ELF-1 (cell line): Measurements from ENCODE around the gene SORCS2.

Source experiments
- DNase-seq: peaks from one replicate; pipeline ENCODE4 v3.0.0-alpha.2; 2016; ENCODE audit warnings: low read depth, low spot score

Gene SORCS2

DNA sequence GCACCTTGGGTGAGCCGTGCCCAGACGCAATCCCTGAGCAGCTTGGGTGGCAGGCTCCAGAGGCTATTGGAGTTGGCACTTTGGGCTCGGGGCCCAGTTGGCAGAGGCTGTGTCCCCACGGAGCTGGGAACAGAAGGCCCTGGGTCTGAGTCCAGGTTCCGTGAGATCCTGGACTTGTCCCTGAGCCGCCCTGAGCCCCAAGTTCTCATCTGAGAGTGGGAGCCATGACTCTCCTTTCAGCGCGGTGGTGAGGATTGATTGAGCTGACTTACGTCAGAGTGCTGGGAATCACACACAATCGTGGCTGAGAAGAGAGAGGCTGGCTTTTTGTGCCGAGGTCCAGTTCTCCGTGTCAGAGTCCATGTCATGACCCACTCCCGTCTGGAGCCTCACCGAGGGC lies 144.4 kb downstream of the SORCS2 start:
- DNase-seq, result no peak

DNA sequence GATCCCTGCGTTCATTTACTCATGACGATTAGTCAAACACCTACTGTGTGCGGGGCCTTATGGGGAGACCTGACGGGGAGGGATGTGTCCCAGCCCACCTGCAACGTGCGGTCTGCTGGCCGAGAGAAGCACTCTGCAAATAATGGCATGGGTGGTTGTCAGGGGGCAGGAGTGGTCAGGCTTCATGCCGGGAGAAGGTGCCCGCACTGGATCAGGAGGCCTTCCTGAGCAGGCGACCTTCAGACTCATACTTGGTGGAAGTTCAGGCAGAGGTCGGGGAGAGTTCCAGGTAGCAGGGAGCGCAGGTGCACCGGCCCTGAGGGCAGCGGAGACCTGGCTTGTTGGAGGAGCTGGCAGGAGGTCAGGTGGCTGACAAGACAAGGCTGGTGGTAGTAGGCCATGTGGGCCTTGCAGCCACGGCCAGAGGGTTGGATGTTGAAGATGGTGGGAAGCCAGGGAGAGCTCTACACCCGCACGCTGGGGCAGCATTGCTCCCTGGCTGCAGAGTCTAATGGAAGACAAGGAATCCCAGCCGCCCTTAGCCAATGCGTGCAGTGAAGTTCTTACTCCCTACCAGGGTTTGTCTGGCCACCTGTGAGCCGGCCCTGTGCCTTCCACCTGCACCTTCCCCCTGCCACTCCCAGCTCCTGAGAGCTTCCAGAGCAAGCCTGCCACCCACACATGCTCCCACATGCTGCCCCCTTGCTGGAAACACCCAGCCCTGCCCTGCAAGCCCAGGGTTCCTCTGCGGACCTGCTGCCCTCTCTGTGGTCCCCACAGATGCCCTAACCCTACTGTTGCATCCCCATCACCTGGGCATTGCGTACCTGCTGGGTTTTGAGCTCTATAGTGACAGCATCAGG lies 145.1 kb downstream of the SORCS2 start:
- DNase-seq, result no peak

DNA sequence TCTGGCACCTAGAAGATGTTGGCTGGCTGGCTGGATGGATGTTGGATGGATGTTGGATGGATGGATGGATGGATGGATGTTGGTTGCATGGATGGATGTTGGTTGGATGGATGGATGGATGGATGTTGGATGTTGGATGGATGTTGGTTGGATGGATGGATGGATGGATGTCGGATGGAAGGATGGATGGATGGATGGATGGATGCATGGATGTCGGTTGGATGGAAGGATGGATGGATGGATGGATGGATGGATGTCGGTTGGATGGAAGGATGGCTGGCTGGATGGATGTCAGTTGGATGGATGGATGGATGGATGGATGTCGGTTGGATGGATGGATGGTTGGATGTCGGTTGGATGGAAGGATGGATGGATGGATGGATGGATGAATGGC lies 145.7 kb downstream of the SORCS2 start:
- DNase-seq, result no peak

DNA sequence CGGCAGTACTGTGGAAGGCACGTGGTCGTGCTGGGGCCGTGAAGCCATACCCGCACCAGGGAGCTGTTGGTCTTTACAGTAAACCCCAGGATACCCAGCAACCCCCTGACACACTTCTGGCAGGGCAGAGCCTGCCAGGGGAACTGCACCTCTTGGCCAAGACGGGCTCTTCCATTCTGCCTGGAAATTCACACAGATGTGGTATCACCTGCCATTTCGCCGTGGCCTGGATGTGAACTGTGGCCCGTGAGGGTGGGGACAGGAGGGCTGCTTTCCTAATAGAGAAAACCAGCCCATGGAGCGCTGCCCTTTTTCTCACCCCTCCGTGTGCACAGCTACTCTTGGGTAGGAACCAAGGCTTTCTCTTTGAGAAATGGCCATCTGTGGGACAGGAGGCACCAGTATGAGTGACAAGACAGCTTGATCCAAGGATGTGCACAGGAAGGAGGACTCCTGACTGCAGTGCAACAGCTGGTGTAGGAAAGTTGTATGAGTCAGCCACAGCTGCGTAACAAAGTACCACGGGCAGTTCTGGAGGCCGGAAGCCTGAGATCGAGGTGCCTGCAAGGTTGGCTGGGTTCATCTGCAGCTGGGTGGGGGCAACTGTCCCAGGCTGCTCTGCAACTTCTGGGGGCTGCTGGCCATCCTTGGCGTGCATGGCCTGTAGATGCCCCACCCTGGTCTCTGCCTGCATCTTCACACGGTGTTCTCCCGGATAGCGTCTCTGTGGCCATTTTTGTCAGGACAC lies 146.7 kb downstream of the SORCS2 start:
- DNase-seq, result no peak

DNA sequence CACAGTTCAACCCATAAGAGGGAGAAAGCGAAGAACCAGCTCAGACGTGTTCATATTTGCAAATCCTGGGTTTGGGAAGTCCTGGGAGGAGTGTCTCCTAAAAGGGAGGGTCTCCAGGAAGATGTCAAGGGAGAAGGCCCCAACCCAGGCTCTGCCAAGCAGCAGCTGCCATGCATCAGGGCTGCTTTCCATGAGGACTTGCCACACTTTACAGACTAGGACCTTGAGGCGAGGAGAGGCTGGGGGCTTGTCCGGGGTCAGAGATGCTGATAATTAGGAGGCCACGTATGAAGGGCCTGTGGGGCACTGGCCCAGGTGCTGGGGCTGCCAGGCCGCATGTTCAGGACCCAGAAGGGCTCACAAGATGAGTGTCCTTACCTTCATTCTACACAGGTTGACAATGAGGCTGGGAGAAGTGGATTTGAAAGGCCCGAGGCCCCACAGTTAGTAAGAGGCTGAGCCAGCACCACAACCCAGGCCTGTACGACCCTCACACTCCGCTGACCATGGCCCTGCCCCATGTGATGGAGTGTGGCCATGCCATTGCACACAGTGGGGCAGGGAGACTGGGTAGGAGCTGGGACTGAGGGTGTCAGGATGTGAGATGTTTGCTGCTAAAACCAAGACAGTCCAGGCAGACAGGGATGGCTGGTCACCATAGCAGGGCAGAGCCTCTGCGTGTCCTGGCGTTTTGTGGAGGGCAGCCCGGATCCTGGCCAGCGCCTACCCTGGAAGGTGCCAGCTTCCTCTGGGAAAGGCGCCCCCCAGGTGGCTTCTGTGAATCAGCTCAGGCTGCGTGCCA lies 147.6 kb downstream of the SORCS2 start:
- DNase-seq, result no peak

DNA sequence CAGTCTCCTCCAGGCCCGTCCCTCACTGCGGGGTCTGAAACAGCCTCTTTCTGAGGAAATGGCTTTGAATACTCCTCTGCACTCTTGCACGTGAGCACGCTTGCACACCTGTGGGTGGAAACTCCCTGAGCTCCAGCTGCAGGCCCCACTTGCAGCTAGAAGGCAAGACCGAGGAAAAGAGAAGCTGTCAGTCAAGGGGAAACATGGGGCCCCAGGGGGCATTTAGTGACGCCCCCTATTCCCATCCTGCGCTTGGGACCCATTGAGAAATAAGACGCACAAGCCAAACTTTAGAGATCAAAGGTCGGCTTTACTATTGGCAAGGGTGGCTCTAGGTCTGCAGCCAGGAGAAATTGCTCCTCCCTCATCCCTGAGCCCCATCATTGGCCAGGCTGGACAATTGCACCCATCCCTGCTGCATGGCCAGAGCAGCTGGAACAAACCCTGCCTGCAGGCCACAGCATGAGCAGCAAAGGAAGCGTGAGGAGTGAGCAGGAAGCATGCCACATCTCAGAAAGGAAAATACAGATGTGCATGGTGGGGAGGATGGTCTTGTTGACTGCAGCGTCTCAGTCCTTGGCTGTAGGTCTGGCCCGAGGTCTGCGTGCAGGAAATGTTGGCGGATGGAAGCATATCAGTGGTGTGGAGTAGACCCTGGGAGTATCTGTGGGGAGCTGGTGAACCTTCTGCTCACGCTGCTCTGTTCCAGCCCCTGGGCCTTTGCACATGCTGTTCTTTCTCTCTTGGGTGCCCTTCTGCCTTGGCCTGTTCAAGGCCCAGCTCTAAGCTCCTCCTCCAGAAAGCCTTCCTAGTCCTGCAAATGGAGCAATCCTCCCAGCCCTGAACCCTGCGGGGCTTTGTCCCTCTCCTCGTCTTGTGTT lies 148.5 kb downstream of the SORCS2 start:
- no peak for DNase-seq

DNA sequence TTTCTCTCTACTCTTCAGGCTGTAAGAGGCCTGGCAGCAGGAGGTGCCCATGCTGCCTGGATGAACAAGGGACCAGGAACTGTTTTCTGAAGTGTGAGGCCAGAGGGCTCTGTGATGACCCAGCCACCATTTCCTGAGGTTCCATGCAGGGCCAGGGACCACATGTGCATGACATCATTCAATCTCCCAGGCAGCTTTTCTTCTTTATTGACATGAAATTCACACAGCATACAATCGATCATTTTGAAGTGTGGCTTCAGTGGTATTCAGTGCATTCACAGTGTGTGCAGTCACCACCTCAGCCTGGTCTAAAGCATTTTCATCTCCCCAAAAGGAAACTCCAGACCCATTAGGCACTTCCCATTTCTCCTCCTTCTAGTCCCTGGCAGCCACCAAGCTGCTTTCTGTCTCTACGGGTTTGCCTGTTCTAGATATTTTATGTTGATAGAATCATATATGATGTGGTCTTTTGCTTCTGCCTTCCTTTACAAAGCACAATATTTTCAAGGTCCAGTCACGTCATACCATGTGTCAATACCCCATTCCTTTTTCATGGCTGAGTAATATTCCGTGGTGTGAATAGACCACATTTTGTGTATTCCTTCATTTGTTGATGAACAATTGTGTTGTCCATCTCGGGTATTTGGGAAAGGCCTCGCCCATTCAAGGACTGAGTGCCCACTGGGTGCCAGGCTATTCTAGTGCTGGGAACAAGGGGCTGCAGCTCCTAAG lies 149.3 kb downstream of the SORCS2 start:
- DNase-seq, result no peak

DNA sequence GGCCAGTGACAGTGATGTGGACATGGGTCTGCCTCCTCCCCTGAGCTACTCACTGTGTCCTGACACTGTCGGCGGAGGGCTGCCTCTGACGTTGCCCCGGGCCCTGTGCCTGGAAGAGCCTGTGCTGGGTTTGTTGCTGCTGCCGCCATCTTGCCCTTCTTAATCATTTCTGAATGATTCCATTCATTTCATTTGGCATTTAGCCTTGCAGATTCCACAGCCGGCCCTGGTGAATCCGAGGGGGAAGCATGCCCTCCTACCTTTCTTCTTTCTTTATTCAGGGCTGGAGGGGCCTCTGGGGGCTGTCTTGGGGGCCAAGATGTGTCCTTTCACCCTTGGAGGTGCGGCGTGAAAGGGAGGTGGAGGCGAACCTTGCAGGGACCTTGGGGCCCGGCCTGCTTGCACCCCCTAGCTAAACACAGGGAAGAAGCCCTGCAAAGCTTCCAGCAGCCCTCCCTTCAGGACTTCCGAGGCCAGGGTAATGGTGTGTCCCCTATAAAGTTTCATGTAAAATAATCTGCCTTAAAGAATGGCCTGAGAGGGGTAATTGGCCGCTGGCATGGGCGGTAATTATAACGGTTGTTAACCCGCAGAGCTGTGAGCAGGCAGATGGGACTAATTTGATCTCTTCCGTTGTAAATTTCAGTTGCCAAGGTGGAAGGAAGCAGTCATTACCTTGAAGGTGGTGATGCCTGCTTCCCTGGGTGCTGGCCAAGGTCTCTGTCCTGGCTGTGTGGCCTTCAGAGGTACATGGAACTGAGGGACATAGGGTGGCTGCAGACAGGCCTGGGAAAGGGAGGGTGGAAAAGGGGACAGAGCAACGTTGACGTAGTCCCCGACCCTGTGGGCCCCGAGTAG lies 150.1 kb downstream of the SORCS2 start:
- no peak for DNase-seq

DNA sequence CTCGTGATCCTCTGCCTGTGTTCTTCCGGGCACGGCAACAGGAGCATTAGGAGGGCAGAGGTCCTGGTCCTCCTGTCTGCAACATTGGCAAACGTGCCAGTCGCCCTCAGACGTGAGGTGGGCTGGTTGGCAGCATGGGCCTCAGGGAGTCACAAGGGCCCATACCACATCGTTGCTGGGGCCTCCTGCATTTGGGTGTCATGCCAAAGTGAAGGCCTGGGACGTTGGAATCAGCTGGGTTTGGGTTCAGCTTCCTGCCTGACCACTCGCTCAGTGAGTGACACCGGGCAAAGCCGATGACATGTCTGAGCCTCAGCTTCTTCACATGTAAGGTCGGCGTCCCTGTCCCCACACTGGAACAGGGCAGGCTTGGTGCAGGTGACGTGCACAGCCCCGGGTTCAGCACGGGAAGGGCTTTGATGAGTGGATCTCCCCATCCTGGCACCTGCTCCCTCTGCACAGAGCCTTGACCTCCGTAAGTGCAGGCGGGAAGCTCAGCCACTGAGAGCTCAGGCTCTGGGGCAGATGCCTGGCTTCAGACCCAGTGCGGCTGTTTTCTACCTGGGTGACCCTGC lies 150.8 kb downstream of the SORCS2 start:
- DNase-seq, result no peak

DNA sequence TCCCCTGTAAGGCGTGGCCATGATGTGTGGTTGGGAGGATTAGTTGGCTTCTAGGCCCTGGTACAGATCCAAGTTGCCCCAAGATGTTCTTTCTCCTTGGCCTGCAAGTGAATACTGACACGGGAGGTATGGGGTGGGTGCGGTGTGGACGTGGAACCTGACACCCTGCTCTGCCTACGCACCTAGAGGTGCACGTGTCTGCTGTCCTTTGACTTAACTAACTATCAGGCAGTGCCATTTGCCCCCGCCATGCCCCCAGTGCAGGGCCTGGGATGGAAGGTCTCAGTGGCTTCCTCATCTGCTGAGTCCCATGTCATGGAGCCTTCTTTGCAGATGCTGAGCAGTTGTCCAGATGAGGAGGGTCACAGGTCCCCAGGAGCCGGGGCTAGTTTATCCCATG lies 151.6 kb downstream of the SORCS2 start:
- no peak for DNase-seq

DNA sequence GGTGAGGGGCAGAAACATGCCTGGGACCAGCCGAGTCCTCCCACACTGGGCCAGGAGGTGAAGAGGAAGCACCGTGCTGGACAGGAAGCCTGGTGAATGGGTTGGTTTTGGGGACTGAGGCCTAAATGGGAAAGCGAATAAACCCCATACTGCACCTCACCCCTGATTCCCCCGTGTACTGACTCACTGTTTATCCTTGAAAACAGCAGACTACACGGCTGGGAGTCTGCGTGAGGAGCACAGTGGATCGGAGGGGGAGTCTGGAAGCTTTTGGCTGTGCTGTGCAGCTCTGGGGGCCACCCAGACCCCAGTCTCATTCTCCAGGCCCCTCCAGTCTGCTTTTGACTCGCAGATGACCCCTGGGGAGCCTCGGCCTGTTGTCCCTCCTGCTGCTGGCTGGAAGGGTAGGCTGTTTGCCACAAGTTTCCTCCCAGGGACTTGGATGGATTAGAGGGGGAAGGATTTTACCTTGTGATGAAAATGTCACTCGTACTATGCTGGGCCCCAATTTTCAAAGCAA lies 152.4 kb downstream of the SORCS2 start:
- no peak for DNase-seq

DNA sequence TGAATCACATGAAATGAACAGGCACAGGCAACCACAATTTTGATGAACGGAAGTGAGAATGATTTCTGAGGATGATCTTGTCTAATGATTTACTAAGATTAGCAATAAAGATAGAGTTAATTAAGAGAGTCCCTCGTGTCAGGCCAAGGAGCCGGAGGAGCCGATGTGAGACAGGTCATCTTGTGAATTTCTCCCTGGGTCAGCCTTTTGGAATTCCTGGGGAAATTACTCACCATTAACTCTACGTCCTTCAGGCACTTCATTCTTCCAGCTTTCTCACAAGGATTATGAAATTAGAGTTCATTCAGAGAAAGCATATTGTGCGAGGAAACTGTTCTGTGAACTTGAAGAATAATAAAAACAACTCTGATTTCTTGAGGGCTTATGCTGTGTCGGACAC lies 155.6 kb downstream of the SORCS2 start:
- DNase-seq, result no peak

DNA sequence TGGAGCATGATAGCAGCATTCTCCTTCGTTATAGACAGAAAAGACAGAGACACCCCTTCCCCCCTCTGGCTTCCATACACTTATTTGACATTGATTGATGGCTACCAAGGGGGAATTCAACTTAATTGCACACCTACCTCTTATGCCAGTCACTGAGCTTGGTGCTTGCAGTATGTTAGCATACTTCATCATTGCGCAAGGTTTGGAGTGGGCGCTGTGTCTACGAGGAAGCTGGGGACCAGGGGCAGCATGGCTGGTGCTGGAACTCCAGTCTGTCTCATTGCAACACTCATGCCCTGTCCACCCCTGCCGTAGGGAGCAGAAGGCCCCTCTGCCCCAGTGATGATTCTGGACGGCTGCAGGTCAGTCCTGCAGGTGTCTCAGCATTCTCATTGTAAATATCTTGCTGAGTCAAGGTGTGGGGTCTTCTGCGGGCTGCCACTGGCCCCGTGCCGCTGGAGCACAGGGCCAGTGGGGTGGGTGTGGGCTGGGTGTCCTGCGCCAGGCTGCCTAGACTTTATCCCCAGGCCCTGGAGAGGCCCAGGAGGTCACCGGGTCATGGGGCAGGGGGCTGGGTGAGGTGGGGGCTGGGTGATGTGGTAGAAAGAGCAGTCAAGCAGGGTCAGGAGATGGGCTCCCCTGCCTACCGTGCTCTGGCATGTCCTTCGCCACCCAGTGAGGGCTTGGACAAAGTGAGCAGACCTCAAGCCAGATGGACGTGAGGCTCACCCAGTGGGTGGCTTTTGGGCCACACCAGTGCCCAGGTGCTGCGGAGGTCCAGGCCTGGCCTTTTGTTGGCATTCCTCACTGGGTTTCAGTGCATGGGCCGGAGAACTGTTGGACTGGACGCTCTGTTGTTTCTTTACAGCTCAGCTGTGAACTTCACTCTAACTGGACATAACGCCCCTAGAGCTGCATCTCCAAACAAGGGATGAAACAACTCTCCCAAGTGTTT lies 156.9 kb downstream of the SORCS2 start:
- no peak for DNase-seq

DNA sequence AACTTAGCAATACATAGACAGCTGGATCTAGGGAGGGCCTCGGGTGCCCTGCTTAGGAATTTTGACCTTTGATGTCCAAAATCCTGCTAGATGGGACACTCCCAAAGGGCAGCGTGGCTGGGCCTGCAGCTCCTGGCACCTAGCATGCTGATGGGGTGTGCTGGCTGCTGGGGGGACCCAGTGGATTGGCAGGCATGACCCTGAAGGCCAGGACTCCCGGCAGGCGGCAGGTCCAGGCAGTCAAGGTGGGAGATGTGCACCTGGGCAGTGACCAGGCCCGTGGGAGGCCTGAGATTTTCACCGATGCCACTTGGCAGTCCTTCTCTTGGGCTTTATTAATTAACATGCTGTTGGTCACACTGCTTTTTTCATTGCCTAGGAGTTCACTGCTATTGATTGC lies 158.1 kb downstream of the SORCS2 start:
- no peak for DNase-seq

DNA sequence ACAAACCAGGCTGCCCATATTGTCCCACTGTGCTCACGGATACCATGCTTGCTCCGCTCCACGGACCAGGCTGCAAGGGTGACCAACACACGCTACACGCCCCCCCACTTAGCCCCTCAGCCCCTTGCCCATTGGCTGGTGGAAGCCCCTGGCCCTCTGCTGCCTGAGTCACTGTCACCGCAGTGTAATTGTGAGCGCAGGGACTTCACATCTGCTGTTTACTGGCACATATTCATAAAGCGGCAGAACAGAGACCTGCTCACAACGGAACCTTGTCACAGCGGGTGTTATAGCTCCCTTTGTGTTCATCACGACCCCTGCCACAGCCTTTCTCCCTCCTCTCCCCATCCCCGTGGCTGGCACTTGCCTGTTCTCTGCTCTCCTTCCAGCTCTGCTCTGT lies 158.7 kb downstream of the SORCS2 start:
- no peak for DNase-seq

DNA sequence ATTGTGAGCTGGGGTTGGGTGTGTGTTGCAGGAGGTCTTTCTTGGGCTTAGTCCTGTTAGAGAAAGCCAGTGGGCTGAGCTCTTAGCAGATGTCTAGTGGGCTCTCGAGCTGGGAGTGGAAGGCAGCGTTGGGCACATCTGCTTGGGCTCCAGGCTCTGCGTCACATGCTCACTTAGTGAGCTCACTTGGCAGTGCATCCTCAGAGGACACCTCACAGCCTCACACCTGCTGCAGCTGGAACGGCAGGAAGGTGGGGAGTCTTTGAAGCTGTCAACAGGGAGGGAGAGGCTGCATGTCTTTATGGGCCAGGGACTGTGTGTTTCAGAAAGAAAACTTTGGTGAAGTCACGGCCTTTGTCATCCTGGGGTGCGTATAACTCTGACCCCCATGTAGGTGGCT lies 160.1 kb downstream of the SORCS2 start:
- DNase-seq, result no peak

DNA sequence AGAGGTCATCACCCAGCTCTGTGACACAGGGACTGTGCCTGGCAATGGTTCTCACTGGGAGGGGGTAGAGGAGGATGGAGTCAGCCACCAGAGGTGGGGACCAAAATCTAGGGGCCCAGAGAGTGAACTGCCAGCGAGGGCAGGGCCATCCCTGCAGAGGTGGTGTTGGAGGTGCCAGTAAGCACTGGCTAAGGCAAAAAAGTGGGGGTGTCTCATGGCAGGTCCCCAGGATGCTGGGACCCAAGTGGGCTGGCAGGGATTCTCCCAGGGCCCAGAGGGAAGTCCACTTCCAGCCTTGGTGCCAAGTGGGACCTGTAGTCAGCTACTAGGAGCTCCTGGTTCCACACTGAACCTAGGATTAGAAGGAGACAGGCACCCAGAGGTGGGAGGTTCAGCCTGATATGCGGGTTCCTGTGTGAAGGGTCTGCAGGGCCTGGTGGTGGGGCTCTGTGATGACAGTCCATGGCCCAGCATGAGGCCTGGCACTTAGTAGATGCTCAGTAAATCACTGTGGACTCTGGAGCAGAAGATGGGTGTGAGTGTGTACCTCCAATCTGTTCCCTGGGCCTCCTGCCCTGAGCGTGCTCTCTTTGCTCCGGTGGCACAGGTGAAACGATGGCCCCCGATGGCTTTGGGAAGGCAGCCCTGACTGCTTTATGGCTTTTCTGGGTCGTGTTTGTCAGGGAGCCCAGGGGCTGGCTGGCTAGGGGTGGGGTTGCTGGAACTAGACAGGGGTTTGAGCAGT lies 160.9 kb downstream of the SORCS2 start:
- no peak for DNase-seq
